SK-N-SH treated with all-trans-retinoic acid at 6 μM for 48 hours (cell line): ENCODE results near the gene TAPT1.

ENCODE experiments used
- ARNTL ChIP-seq: fragments of 450-650 bp; formaldehyde crosslinking; IDR thresholded peaks from 2 replicates; pipeline ENCODE4 v1.5.0; 2020; ENCODE audit warnings: low read depth, mild to moderate bottlenecking, moderate library complexity, borderline replicate concordance
- BACH2 ChIP-seq: fragments of 250-450 bp; sonication (Bioruptor Pico); IDR thresholded peaks from 2 replicates; pipeline ENCODE4 v1.9.0; 2021; ENCODE audit warnings: mild to moderate bottlenecking, borderline replicate concordance
- OSR1 ChIP-seq: fragments of 250-450 bp; sonication (Bioruptor Pico); IDR thresholded peaks from 2 replicates; pipeline ENCODE4 v1.8.0; 2022; ENCODE audit warnings: moderate library complexity, mild to moderate bottlenecking, inconsistent platforms
- PATZ1 ChIP-seq: fragments of 250-450 bp; sonication (Bioruptor Pico); IDR thresholded peaks from 2 replicates; pipeline ENCODE4 v1.8.0; 2020; ENCODE audit warnings: mild to moderate bottlenecking, moderate library complexity, borderline replicate concordance
- RARB ChIP-seq: fragments of 250-450 bp; sonication (Bioruptor Pico); IDR thresholded peaks from 2 replicates; pipeline ENCODE4 v1.8.0; 2021; ENCODE audit warnings: mild to moderate bottlenecking, moderate library complexity
- ZFP3 ChIP-seq: fragments of 250-450 bp; sonication (Bioruptor Pico); IDR thresholded peaks from 2 replicates; pipeline ENCODE4 v1.5.0; 2020; ENCODE audit warnings: mild to moderate bottlenecking, moderate library complexity
- ZFP30 ChIP-seq: fragments of 450-650 bp; formaldehyde crosslinking; IDR thresholded peaks from 2 replicates; pipeline ENCODE4 v1.5.0; 2022; ENCODE audit warnings: mild to moderate bottlenecking, moderate library complexity
- TF ChIP-seq, protein P1 (sequence below): fragments of 250-450 bp; sonication (Bioruptor Pico); IDR thresholded peaks from 2 replicates; pipeline ENCODE4 v1.5.1; 2020; ENCODE audit warnings: low read depth, mild to moderate bottlenecking, moderate library complexity
- TF ChIP-seq, protein P2 (sequence below): fragments of 250-450 bp; sonication (Bioruptor Pico); IDR thresholded peaks from 2 replicates; pipeline ENCODE4 v1.5.1; 2021; ENCODE audit warnings: mild to moderate bottlenecking, moderate library complexity

GRCh38 chr4:16270454-16271328, 44.4 kb upstream of the TAPT1 start:
- TF ChIP-seq ZFP30 (CRISPR knock-in tag): no peak
- TF ChIP-seq PATZ1 (CRISPR knock-in tag): no peak
- no peak for TF ChIP-seq OSR1 (CRISPR knock-in tag)
- TF ChIP-seq ZFP3 (CRISPR knock-in tag): no peak
- TF ChIP-seq RARB: no peak
- no peak for TF ChIP-seq ARNTL (CRISPR knock-in tag)
- no peak for TF ChIP-seq BACH2 (CRISPR knock-in tag)
- TF ChIP-seq, protein P1, sequence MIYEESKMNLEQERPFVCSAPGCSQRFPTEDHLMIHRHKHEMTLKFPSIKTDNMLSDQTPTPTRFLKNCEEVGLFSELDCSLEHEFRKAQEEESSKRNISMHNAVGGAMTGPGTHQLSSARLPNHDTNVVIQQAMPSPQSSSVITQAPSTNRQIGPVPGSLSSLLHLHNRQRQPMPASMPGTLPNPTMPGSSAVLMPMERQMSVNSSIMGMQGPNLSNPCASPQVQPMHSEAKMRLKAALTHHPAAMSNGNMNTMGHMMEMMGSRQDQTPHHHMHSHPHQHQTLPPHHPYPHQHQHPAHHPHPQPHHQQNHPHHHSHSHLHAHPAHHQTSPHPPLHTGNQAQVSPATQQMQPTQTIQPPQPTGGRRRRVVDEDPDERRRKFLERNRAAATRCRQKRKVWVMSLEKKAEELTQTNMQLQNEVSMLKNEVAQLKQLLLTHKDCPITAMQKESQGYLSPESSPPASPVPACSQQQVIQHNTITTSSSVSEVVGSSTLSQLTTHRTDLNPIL (CRISPR knock-in tag): no peak
- TF ChIP-seq, protein P2, sequence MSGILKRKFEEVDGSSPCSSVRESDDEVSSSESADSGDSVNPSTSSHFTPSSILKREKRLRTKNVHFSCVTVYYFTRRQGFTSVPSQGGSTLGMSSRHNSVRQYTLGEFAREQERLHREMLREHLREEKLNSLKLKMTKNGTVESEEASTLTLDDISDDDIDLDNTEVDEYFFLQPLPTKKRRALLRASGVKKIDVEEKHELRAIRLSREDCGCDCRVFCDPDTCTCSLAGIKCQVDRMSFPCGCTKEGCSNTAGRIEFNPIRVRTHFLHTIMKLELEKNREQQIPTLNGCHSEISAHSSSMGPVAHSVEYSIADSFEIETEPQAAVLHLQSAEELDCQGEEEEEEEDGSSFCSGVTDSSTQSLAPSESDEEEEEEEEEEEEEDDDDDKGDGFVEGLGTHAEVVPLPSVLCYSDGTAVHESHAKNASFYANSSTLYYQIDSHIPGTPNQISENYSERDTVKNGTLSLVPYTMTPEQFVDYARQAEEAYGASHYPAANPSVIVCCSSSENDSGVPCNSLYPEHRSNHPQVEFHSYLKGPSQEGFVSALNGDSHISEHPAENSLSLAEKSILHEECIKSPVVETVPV (CRISPR knock-in tag): no peak
